Activated naive CD8-positive, alpha-beta T cell treated with anti-CD3 and anti-CD28 coated beads, Interleukin-2, amount 10 ng/mL, durations not matched to agents 7 days and 5 days (primary cell): ENCODE data around the gene PTCD3. TPM values are rescaled to one million over a fixed set of nuclear protein-coding genes. Genes with fewer than 3 reads are reported as not detected.
A peak's percentile ranks its signal among the peaks of the same experiment; 100 is the strongest.

Source experiments
- ATAC-seq: fragments of 150-1000 bp; cut with Tn5 transposase; one replicate; pipeline ENCODE4 v1.10.0; 2021; ENCODE audit warnings: low read depth, moderate library complexity
- POLR2A ChIA-PET: fragments of 350-600 bp; sonication (Branson Sonifier 250); formaldehyde crosslinking; loops from one replicate; lab custom pipeline; 2021; ENCODE audit warnings: antibody characterized with exemption; lab: Charles Lee
- DNase-seq: peaks from one replicate; pipeline ENCODE4 v3.0.0; 2021
- H3K27ac Mint-ChIP-seq: one replicate; pipeline ENCODE4 v1.8.0; 2022; ENCODE audit warnings: mild to moderate bottlenecking, mixed read lengths
- H3K27me3 Mint-ChIP-seq: one replicate; pipeline ENCODE4 v1.8.0; 2022; ENCODE audit warnings: mild to moderate bottlenecking, moderate library complexity, mixed read lengths
- H3K36me3 Mint-ChIP-seq: one replicate; pipeline ENCODE4 v1.8.0; 2021; ENCODE audit warnings: mild to moderate bottlenecking, mixed read lengths
- H3K4me1 Mint-ChIP-seq: one replicate; pipeline ENCODE4 v1.8.0; 2021; ENCODE audit warnings: mixed read lengths
- H3K4me3 Mint-ChIP-seq: one replicate; pipeline ENCODE4 v1.8.0; 2022; ENCODE audit warnings: mild to moderate bottlenecking, moderate library complexity, mixed read lengths
- H3K9me3 Mint-ChIP-seq: one replicate; pipeline ENCODE4 v1.8.0; 2021; ENCODE audit warnings: mixed read lengths
- total RNA-seq, 2 experiments: library from RNA; stranded (reverse); gene quantifications; one replicate each; pipeline ENCODE4 v1.2.3, GENCODE V29; 2021

The PTCD3 gene
- 100 to 1,000 TPM; 157 TPM for total RNA-seq

GRCh38 chr2:86105969-86106945 lies at the start of gene PTCD3:
Gene PTCD3 (plus strand): TSS chr2:86106235. CDS start chr2:86106248, 13 bp downstream.
- POLR2A ChIA-PET = interaction anchor here (0.5 to 1.9 kb wide), 16 partner anchors 13 to 335 kb away, joined by 3 to 8 read pairs (median 4); partner anchors contain the start of genes IMMT, KDM3A and MRPL35
- ATAC-seq = peak; percentile 91
- Mint-ChIP-seq H3K27ac (peak within 1 kb of the TSS; percentile 98), H3K9me3 (peaks cover 2% of the 10 kb centered on the region), H3K27me3 (no peaks in the 10 kb centered on the region), H3K4me3 (peak within 1 kb of the TSS; percentile 89), H3K4me1 (peaks cover 45% of the 10 kb centered on the region), H3K36me3 (peaks cover 36% of the 10 kb centered on the region)
- DNase-seq = peak; percentile 90

- Mint-ChIP-seq H3K27me3 (no peaks in the 10 kb centered on the region), H3K4me1 (no peaks in the 10 kb centered on the region), H3K27ac (no peak overlapping the region), H3K4me3 (no peak overlapping the region), H3K36me3 (peaks cover 42% of the 10 kb centered on the region), H3K9me3 (no peaks in the 10 kb centered on the region)
- ATAC-seq (no peak), DNase-seq (no peak)
- POLR2A ChIA-PET = interaction anchor here (0.7 kb wide), 1 partner anchor 42 kb away, joined by 3 read pairs; no protein-coding TSS in a partner anchor
Measured at GRCh38 chr2:86056590-86057331, 49.3 kb upstream of the PTCD3 start.

- peaks cover 4% of the 10 kb centered on the region for H3K9me3 Mint-ChIP-seq
- POLR2A ChIA-PET = no interaction called here
- no peak overlapping the region for H3K27ac Mint-ChIP-seq
Measured at GRCh38 chr2:86062043-86062442, 44.0 kb upstream of the PTCD3 start.

GRCh38 chr2:86064006-86064405 lies 42.0 kb upstream of the PTCD3 start:
- H3K9me3 Mint-ChIP-seq = peaks cover 4% of the 10 kb centered on the region
- H3K27ac Mint-ChIP-seq = no peak overlapping the region
- DNase-seq = no peak
- H3K4me1 Mint-ChIP-seq = peaks cover 12% of the 10 kb centered on the region
- H3K27me3 Mint-ChIP-seq = no peaks in the 10 kb centered on the region
- H3K4me3 Mint-ChIP-seq = no peak overlapping the region
- no peak for ATAC-seq
- peaks cover 72% of the 10 kb centered on the region for H3K36me3 Mint-ChIP-seq
- POLR2A ChIA-PET = interaction anchor here (1.8 kb wide), 1 partner anchor 23 kb away, joined by 3 read pairs; no protein-coding TSS in a partner anchor

More at GRCh38 chr2:86062043-86062442, 44.0 kb upstream of the PTCD3 start:
- H3K4me1 Mint-ChIP-seq = peaks cover 4% of the 10 kb centered on the region
- ATAC-seq = no peak
- H3K36me3 Mint-ChIP-seq = peaks cover 71% of the 10 kb centered on the region
- H3K4me3 Mint-ChIP-seq = no peak overlapping the region
- H3K27me3 Mint-ChIP-seq = no peaks in the 10 kb centered on the region
- DNase-seq = no peak

GRCh38 chr2:86065512-86065911 lies 40.5 kb upstream of the PTCD3 start:
- H3K4me1 Mint-ChIP-seq = peaks cover 17% of the 10 kb centered on the region
- DNase-seq = no peak
- peaks cover 79% of the 10 kb centered on the region for H3K36me3 Mint-ChIP-seq
- H3K27me3 Mint-ChIP-seq = no peaks in the 10 kb centered on the region
- H3K9me3 Mint-ChIP-seq = peaks cover 4% of the 10 kb centered on the region
- peak overlapping the region; percentile 3 for H3K27ac Mint-ChIP-seq
- no peak overlapping the region for H3K4me3 Mint-ChIP-seq
- no peak for ATAC-seq
- POLR2A ChIA-PET = no interaction called here

- DNase-seq = no peak
- ATAC-seq = no peak
- Mint-ChIP-seq H3K4me1 (peaks cover 18% of the 10 kb centered on the region), H3K27me3 (no peaks in the 10 kb centered on the region), H3K9me3 (peaks cover 4% of the 10 kb centered on the region), H3K36me3 (peaks cover 79% of the 10 kb centered on the region), H3K4me3 (no peak overlapping the region), H3K27ac (peak overlapping the region; percentile 3)
- POLR2A ChIA-PET = no interaction called here
Measured at GRCh38 chr2:86066007-86066578, 39.9 kb upstream of the PTCD3 start.

DNA sequence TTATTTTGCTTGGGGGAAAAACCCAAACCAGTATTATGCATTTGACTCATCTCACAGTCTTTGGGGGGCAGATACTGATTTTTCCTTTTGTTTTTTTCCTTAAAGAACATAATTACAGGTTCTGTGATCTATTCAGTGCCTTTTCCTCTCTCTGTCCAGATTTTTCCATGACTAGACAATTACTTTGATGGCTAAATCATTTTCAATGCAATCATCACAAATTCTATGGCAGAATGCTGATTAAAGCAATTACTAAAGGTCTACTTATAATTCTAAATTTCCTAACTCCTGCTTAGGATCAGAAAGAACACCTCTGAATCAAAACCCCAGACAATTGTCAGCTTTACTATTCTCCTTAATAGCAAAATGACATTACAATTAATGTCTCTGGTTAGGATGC lies 39.1 kb upstream of the PTCD3 start:
- ATAC-seq (no peak), DNase-seq (no peak)
- H3K4me1 Mint-ChIP-seq = peaks cover 21% of the 10 kb centered on the region
- H3K9me3 Mint-ChIP-seq = peaks cover 4% of the 10 kb centered on the region
- H3K36me3 Mint-ChIP-seq = peaks cover 77% of the 10 kb centered on the region
- no peak overlapping the region for H3K27ac Mint-ChIP-seq
- POLR2A ChIA-PET = interaction anchor here (1.0 kb wide), 1 partner anchor 67 kb away, joined by 3 read pairs; no protein-coding TSS in a partner anchor
- no peak overlapping the region for H3K4me3 Mint-ChIP-seq
- no peaks in the 10 kb centered on the region for H3K27me3 Mint-ChIP-seq

DNA sequence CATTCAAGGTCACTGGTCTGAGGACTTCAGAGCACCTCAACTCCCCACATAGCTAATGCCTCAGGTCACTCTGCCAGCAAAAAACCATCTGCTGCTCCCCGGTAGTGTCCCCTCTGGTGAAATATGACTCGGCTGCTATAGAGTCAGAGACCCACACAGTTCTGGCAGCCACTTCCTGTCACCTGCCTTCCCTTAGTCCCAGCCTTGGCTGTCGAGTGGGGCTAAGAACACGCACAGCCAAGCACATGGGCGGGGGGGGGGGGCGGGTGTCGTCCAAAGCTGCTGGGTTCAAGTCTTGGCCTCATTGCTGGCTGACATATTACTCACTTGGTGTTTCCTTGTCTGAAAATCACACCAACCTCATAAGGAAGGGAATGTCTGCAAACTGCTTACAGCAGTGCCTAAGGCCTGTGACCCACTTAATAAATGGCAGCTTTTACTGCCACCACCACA lies 37.9 kb upstream of the PTCD3 start:
- H3K9me3 Mint-ChIP-seq = peaks cover 4% of the 10 kb centered on the region
- H3K27ac Mint-ChIP-seq = peak overlapping the region; percentile 73
- peaks cover 26% of the 10 kb centered on the region for H3K4me1 Mint-ChIP-seq
- no peaks in the 10 kb centered on the region for H3K27me3 Mint-ChIP-seq
- peaks cover 70% of the 10 kb centered on the region for H3K36me3 Mint-ChIP-seq
- POLR2A ChIA-PET = interaction anchor here (0.7 to 1.7 kb wide), 9 partner anchors 27 to 241 kb away, joined by 3 to 7 read pairs (median 4); partner anchors contain the start of gene ST3GAL5
- DNase-seq = peak; percentile 61
- ATAC-seq = peak; percentile 100
- peak overlapping the region; percentile 23 for H3K4me3 Mint-ChIP-seq

DNA sequence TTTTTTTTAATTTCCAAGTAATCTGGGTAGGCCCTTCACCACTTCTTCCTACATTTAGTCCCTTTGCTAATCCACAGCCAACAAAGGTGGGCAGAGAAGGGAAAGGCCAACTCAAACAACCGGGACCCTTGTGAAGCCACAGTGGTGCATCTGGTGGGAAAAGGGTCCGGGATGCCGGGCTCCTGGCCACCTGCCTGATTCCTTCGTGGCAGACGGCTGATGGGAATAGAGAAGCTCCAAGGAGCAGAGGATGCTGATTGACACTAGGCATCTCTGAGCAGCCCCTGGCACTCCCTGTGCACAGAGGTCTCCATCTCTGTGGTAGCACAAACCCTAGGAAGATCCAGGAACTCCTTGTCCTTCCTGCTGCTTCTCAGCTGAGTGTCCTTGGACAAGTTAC lies 37.4 kb upstream of the PTCD3 start:
- ATAC-seq = no peak
- peak overlapping the region; percentile 13 for H3K27ac Mint-ChIP-seq
- peaks cover 4% of the 10 kb centered on the region for H3K9me3 Mint-ChIP-seq
- peaks cover 28% of the 10 kb centered on the region for H3K4me1 Mint-ChIP-seq
- POLR2A ChIA-PET = interaction anchor here (0.7 to 1.7 kb wide), 9 partner anchors 27 to 241 kb away, joined by 3 to 9 read pairs (median 4); partner anchors contain the start of gene ST3GAL5
- H3K27me3 Mint-ChIP-seq = no peaks in the 10 kb centered on the region
- H3K36me3 Mint-ChIP-seq = peaks cover 67% of the 10 kb centered on the region
- DNase-seq = no peak
- no peak overlapping the region for H3K4me3 Mint-ChIP-seq

DNA sequence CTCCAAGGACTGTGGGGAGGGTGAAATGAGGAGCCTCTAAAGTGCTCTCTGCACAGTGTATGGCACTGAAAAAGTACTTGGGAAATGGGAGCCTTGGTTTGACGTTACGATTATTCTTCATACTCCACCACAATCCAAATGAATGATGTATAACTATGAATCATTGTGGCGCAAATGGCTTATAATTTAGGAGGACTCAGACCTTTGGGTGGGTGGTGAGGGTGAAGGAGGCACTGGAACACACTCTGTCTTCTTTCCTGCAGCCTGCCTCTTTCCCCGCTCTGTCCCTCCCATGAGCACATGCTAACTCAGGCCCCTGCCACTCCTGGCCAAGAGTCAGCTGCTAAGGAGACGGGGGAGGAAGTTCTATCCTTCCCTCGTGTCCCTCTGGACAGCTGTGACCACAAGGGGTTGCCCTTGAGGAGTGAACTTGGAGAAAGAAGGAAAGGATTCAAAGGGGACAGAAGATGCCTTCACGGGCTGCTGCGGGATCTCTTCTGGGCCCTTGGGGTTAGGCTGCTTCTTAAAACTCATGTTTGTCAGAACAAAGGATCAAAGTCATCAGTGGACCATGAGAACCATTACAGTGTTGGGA lies 36.8 kb upstream of the PTCD3 start:
- peaks cover 2% of the 10 kb centered on the region for H3K9me3 Mint-ChIP-seq
- H3K27ac Mint-ChIP-seq = peak overlapping the region; percentile 68
- no peaks in the 10 kb centered on the region for H3K27me3 Mint-ChIP-seq
- no peak overlapping the region for H3K4me3 Mint-ChIP-seq
- ATAC-seq (no peak), DNase-seq (no peak)
- POLR2A ChIA-PET = interaction anchor here (1.0 to 1.7 kb wide), 3 partner anchors 30 to 228 kb away, joined by 3 to 9 read pairs (median 7); partner anchors contain the start of gene ST3GAL5
- peaks cover 28% of the 10 kb centered on the region for H3K4me1 Mint-ChIP-seq
- peaks cover 62% of the 10 kb centered on the region for H3K36me3 Mint-ChIP-seq

DNA sequence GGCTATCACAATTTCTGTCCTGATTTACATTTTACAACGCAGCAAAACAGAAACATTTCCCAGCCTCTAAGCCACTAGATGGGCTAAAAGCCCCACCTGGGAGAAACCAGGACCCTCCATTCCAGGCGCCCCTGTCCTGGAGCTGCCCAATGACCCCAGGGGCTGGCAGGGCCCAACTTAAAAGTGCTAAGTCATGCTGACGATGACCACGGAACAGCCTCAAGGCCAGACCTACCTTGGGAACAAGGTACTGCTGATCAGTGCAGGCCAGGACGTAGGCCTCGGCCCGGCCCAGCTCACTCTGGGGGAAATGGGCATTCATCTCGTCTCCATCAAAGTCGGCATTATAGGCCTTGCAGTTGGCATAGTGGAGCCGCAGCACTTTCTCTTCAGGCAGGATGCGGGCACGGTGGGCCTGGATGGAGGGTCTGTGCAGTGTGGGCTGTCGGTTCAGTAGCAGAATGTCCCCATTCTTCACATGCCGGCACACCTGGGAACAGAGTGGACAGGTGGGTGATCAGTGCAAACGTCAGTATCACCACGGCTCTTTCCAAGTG lies 36.2 kb upstream of the PTCD3 start:
- no peak for DNase-seq
- POLR2A ChIA-PET = interaction anchor here (1.1 kb wide), 1 partner anchor 229 kb away, joined by 9 read pairs; no protein-coding TSS in a partner anchor
- peaks cover 55% of the 10 kb centered on the region for H3K36me3 Mint-ChIP-seq
- ATAC-seq = no peak
- peak overlapping the region; percentile 68 for H3K27ac Mint-ChIP-seq
- peaks cover 28% of the 10 kb centered on the region for H3K4me1 Mint-ChIP-seq
- H3K27me3 Mint-ChIP-seq = no peaks in the 10 kb centered on the region
- no peaks in the 10 kb centered on the region for H3K9me3 Mint-ChIP-seq
- no peak overlapping the region for H3K4me3 Mint-ChIP-seq

- H3K27me3 Mint-ChIP-seq = no peaks in the 10 kb centered on the region
- peaks cover 24% of the 10 kb centered on the region for H3K4me1 Mint-ChIP-seq
- no peak overlapping the region for H3K4me3 Mint-ChIP-seq
- POLR2A ChIA-PET = no interaction called here
- H3K27ac Mint-ChIP-seq = peak overlapping the region; percentile 9
- peaks cover 47% of the 10 kb centered on the region for H3K36me3 Mint-ChIP-seq
- DNase-seq = no peak
- no peak for ATAC-seq
- H3K9me3 Mint-ChIP-seq = no peaks in the 10 kb centered on the region
Measured at GRCh38 chr2:86070868-86071267, 35.2 kb upstream of the PTCD3 start.
